Measurements from ENCODE around the gene ANKRD42. TPM values are rescaled to one million over a fixed set of nuclear protein-coding genes. Genes with fewer than 3 reads are reported as not detected.

The ANKRD42 gene
- total RNA-seq, 1 experiment from 2014 or later, result 10.4 TPM

DNA sequence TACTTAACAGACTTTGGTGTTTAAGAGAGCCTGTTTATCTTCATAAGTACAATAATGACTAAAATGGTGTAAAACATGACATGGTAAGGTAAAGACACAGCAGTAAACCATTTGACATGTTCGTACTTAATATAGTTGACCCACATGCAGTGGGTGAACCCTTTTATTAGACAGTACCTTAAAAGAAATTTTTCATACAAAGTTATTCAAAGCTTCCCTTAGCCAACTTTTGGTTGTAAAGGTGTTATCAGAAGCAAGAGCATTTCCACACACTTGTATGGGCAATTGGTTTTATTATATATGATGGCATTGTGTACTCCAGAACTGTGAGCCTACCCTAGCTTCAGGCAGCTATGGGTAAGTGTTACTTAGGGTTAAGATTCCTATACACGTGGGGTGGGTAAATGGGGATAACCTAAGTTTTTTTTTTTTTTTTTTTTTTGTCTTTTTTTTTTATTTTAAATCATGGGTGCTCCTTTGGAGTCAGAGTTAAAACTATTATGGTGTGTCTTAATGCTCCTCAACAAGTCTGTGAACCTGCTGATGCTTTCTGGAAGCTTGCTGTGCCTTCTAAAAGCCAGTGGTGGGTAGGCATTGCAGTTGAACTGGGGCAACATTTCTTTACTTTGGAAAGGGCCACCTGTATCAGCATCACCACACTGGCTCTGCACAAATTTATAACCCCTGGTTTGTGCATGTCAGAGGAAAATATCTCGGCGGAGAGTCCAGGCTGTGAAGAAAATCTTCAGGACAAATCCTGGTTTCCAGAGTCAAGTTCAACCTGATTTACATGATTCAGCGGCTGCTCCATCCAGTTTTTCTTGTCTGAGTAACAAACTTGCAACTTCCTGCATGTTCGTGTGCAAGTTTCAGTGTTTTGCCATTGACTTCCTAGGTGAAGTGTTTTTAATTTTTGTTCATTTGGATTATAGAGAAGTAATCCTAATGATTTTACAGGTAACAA is 33.3 kb upstream of the ANKRD42 start:
- Histone ChIP-seq H3K27me3 (ENCODE audit: insufficient read depth, low read depth) (no peaks in the 10 kb centered on the region), H3K36me3 (ENCODE audit: low read depth) (peaks cover 47% of the 10 kb centered on the region), H4K20me1 (ENCODE audit: insufficient read depth) (peaks cover 50% of the 10 kb centered on the region), H3K4me1 (replicated peaks; ENCODE audit: insufficient read depth) (peaks cover 36% of the 10 kb centered on the region), H3K9me2 (ENCODE audit: insufficient read depth) (no peaks in the 10 kb centered on the region), H3K79me2 (ENCODE audit: low read depth) (peaks cover 81% of the 10 kb centered on the region), H3F3A (ENCODE audit: insufficient read depth, low read depth) (peaks cover 40% of the 10 kb centered on the region), H3K4me3 (peak overlapping the region; percentile 97), H3K4me2 (peak overlapping the region; percentile 99), H2AFZ (no peak overlapping the region), H3K27ac (peak overlapping the region; percentile 84), H3K9me3 (ENCODE audit: insufficient read depth, low read depth) (no peaks in the 10 kb centered on the region)
- BruUV-seq (replicated peaks), result no TSS peak
- ChIA-PET POLR2A (ENCODE audit: unreplicated experiment) (interaction anchor here (0.6 to 0.8 kb wide), 4 partner anchors 9 to 260 kb away, joined by 4 to 14 read pairs (median 8); partner anchors contain the start of gene PRCP), CTCF (interaction anchor here (0.8 kb wide), 1 partner anchor 292 kb away, joined by 3 read pairs; no protein-coding TSS in a partner anchor)
- peak; percentile 60 to 90 for DNase-seq
- intact Hi-C loops (cut with micrococcal nuclease; ENCODE audit: unreplicated experiment), result loop anchor here (2.0 to 5.0 kb wide), 3 partner anchors 33 to 443 kb away; partner anchors contain the start of genes ANKRD42 and CCDC90B
- no peak for TF ChIP-seq EZH2 (IDR thresholded peaks at IDR 0.05; ENCODE audit: low read depth)
- TF ChIP-seq, protein P1, sequence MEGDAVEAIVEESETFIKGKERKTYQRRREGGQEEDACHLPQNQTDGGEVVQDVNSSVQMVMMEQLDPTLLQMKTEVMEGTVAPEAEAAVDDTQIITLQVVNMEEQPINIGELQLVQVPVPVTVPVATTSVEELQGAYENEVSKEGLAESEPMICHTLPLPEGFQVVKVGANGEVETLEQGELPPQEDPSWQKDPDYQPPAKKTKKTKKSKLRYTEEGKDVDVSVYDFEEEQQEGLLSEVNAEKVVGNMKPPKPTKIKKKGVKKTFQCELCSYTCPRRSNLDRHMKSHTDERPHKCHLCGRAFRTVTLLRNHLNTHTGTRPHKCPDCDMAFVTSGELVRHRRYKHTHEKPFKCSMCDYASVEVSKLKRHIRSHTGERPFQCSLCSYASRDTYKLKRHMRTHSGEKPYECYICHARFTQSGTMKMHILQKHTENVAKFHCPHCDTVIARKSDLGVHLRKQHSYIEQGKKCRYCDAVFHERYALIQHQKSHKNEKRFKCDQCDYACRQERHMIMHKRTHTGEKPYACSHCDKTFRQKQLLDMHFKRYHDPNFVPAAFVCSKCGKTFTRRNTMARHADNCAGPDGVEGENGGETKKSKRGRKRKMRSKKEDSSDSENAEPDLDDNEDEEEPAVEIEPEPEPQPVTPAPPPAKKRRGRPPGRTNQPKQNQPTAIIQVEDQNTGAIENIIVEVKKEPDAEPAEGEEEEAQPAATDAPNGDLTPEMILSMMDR (conservative IDR thresholded peaks at IDR 0.05), result no peak

DNA sequence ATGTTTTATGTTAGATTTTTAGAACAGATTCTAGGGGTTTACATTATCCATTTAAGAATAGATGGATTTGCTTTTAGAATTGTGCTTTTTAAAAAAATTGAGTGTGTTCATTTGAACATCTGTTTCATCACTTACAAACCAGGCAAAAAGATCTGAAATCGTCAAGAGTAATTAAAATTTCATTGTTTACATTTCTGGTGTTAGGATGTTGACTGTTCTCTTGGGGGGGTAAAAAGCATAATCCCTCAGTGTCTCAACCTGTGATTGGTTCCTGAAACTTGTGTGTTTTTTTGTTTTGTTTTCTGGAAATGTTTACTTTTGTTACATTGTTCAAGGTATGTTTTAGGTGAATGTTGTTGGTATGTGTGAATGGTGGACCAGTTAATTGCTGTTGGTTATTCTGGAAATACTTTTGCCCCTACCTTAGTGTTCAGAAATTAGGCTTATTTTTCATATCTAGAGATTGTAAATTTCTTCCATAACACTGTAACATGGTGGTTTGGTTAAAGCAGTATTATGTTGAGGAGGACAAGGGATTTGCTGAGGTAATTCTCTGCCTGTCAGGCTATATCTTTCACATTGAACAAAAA is 31.8 kb upstream of the ANKRD42 start:
- CTCF ChIA-PET, result no interaction called here
- peaks cover 62% of the 10 kb centered on the region for H3K36me3 ChIP-seq (ENCODE audit: low read depth)
- H3K4me1 ChIP-seq (replicated peaks; ENCODE audit: insufficient read depth), result peaks cover 32% of the 10 kb centered on the region

DNA sequence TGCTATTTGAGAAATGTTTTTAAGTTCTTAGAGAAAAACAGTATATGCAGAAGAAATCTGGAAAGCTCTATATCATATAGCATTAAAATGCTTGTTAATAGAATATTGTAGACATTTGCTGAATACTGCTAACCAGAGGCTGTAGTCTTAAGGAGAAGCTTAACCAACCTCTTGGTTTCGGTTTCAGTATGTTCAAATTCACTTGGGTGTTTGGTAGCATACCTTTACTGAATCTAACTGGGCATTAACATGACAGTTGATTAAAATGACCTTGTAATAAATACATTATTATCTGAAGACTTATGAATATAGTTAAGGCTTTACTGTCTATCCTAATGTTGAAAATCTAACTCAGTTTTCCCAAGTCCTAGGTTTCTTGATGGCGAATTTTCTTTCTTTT is 31.1 kb upstream of the ANKRD42 start:
- no TSS peak for BruUV-seq (replicated peaks)
- H2AFZ ChIP-seq, result no peak overlapping the region
- ChIA-PET CTCF (no interaction called here), POLR2A (ENCODE audit: unreplicated experiment) (no interaction called here)
- H3K9me3 ChIP-seq (ENCODE audit: insufficient read depth, low read depth), result no peaks in the 10 kb centered on the region
- H3K79me2 ChIP-seq (ENCODE audit: low read depth), result peaks cover 97% of the 10 kb centered on the region
- TF ChIP-seq, protein P1 (conservative IDR thresholded peaks at IDR 0.05), result no peak
- no peak for TF ChIP-seq EZH2 (IDR thresholded peaks at IDR 0.05; ENCODE audit: low read depth)
- H3K4me3 ChIP-seq, result no peak overlapping the region
- peaks cover 49% of the 10 kb centered on the region for H3F3A ChIP-seq (ENCODE audit: insufficient read depth, low read depth)
- no peaks in the 10 kb centered on the region for H3K27me3 ChIP-seq (ENCODE audit: insufficient read depth, low read depth)
- peak overlapping the region; percentile 99; the same call in 1 of the 2 replicates for H3K4me2 ChIP-seq
- H3K36me3 ChIP-seq (ENCODE audit: low read depth), result peaks cover 69% of the 10 kb centered on the region
- H3K9me2 ChIP-seq (ENCODE audit: insufficient read depth), result no peaks in the 10 kb centered on the region
- H4K20me1 ChIP-seq (ENCODE audit: insufficient read depth), result peaks cover 63% of the 10 kb centered on the region
- peaks cover 32% of the 10 kb centered on the region for H3K4me1 ChIP-seq (replicated peaks; ENCODE audit: insufficient read depth)
- H3K27ac ChIP-seq, result no peak overlapping the region
- intact Hi-C loops (cut with micrococcal nuclease; ENCODE audit: unreplicated experiment), result no loop called here
- no peak for DNase-seq

More for the DNA sequence above, 31.8 kb upstream of the ANKRD42 start:
- Histone ChIP-seq H3F3A (ENCODE audit: insufficient read depth, low read depth) (peaks cover 46% of the 10 kb centered on the region), H3K79me2 (ENCODE audit: low read depth) (peaks cover 96% of the 10 kb centered on the region), H3K4me3 (peak overlapping the region; percentile 97; the same call in 1 of the 2 replicates), H3K27me3 (ENCODE audit: insufficient read depth, low read depth) (no peaks in the 10 kb centered on the region), H4K20me1 (ENCODE audit: insufficient read depth) (peaks cover 59% of the 10 kb centered on the region), H3K9me3 (ENCODE audit: insufficient read depth, low read depth) (no peaks in the 10 kb centered on the region), H3K4me2 (peak overlapping the region; percentile 99), H2AFZ (no peak overlapping the region), H3K27ac (peak overlapping the region; percentile 84; the same call in 1 of the 2 replicates), H3K9me2 (ENCODE audit: insufficient read depth) (no peaks in the 10 kb centered on the region)
- TF ChIP-seq, protein P1 (conservative IDR thresholded peaks at IDR 0.05), result no peak
- no peak for TF ChIP-seq EZH2 (IDR thresholded peaks at IDR 0.05; ENCODE audit: low read depth)
- BruUV-seq (replicated peaks), result no TSS peak
- intact Hi-C loops (cut with micrococcal nuclease; ENCODE audit: unreplicated experiment), result loop anchor here (2.0 kb wide), 1 partner anchor 31 kb away; the partner anchor contains the start of gene ANKRD42
- no peak for DNase-seq
- POLR2A ChIA-PET (ENCODE audit: unreplicated experiment), result interaction anchor here (0.8 kb wide), 1 partner anchor 124 kb away, joined by 8 read pairs; no protein-coding TSS in a partner anchor

All from PC-9 (cell line).